GM23248 (cell line): ENCODE measurements around the gene ST7.

Experiments
- EZH2 ChIP-seq: fragments of 200-600 bp; sonication (generic); IDR thresholded peaks from 2 replicates; pipeline ENCODE4 v1.6.1; 2018; ENCODE audit warnings: antibody characterized with exemption, mild to moderate bottlenecking; ENCODE audit not compliant: insufficient read depth, poor library complexity, severe bottlenecking
- EZH2phosphoT487 ChIP-seq: fragments of 200-600 bp; sonication (generic); IDR thresholded peaks from 2 replicates; pipeline ENCODE4 v1.6.1; 2018; ENCODE audit warnings: antibody characterized with exemption, moderate library complexity, mild to moderate bottlenecking, low read depth; ENCODE audit not compliant: insufficient read depth

DNA sequence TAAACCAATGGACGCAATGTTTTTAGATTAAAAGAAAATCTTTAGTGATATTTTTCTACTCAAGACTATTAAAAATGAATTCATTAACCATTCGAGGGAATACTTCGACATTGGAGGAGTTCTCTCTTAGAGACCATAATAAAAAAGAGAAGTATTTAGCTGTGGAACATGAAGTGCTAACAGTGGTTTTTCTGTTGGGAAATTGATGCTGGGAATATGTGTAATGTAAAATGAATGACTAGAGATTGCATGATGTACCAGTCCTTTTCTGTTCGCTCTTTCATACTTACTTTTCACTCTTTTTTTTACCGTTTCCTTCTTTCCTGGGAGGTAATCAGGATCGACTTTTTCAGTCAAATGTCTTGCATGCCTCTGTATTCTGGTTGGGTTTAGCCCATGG is 41.3 kb downstream of the ST7 start:
- TF ChIP-seq EZH2 (no peak), EZH2phosphoT487 (no peak)
